Body of pancreas (tissue), 4 donors: Measurements from ENCODE around the gene TNS3.

Source experiments
- POLR2A ChIP-seq, 3 donors: fragments of 450-650 bp; IDR thresholded peaks; one replicate each; pipeline ENCODE4 v1.6.1; 2016; ENCODE audit warnings: antibody characterized with exemption in 3 of 3, mild to moderate bottlenecking in 2 of 3
- TF ChIP-seq, protein P1 (sequence below), 7 experiments: fragments of 450-650 bp in 4 of 7; fragments of 200-600 bp in 3 of 7; sonication (generic) in 3 of 7; IDR thresholded peaks; one replicate each; pipeline ENCODE4 v1.5.1; 2016 to 2019; ENCODE audit warnings: antibody characterized with exemption in 7 of 7

DNA sequence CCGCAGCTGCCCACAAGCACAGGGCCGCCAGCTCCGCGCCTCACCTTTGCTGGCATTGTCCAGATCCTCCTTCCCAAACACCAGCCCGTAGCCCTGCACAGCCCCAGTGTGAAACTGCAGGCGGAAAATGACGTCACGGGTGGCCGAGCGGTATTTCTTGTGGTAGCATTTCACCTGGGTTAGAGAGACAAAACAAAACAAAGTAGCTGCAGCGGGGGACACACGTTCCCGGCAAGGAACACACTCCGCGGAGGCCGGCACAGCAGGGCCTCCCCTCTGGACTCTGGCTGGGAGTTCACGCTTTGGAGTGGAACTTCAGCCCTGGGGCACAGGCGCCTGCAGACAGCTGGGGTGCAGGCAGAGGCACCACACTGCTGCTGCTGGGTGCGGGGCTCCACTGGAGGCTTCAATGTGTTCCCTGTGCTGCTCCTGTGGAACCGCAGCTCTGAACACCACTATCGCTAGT is 181.1 kb downstream of the TNS3 start:
- TF ChIP-seq, protein P1, sequence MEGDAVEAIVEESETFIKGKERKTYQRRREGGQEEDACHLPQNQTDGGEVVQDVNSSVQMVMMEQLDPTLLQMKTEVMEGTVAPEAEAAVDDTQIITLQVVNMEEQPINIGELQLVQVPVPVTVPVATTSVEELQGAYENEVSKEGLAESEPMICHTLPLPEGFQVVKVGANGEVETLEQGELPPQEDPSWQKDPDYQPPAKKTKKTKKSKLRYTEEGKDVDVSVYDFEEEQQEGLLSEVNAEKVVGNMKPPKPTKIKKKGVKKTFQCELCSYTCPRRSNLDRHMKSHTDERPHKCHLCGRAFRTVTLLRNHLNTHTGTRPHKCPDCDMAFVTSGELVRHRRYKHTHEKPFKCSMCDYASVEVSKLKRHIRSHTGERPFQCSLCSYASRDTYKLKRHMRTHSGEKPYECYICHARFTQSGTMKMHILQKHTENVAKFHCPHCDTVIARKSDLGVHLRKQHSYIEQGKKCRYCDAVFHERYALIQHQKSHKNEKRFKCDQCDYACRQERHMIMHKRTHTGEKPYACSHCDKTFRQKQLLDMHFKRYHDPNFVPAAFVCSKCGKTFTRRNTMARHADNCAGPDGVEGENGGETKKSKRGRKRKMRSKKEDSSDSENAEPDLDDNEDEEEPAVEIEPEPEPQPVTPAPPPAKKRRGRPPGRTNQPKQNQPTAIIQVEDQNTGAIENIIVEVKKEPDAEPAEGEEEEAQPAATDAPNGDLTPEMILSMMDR (IDR thresholded peaks at IDR 0.05) = no peak
- no peak for TF ChIP-seq POLR2A (IDR thresholded peaks at IDR 0.05)
